Heart left ventricle (tissue), 16 donors: Measurements from ENCODE around the gene GPR39. TPM values are rescaled to one million over a fixed set of nuclear protein-coding genes. Genes with fewer than 3 reads are reported as not detected.

Experiments
- ATAC-seq, 4 donors: fragments of 200-7000 bp; cut with Tn5 transposase; one replicate each; pipeline ENCODE4 v1.9.1; 2020 to 2022; ENCODE audit warnings: moderate library complexity in 4 of 4, mild to moderate bottlenecking in 3 of 4, moderate number of reproducible peaks in 1 of 4
- DNase-seq, 5 donors: peaks; one replicate each; pipeline ENCODE4 v3.0.0-alpha.2; 2020
- H3K27ac ChIP-seq, 12 donors: fragments of 200-600 bp; sonication (generic) in 4 of 12; one replicate each; pipeline versions ENCODE4 v1.5.0 to v1.8.0; 2016 to 2022; ENCODE audit warnings: mild to moderate bottlenecking in 2 of 12
- H3K27me3 ChIP-seq, 9 donors: fragments of 200-600 bp; sonication (generic) in 2 of 9; one replicate each; pipeline versions ENCODE4 v1.5.1 to v1.8.0; 2016 to 2022; ENCODE audit warnings: mild to moderate bottlenecking in 3 of 9
- H3K36me3 ChIP-seq, 9 donors: fragments of 200-600 bp; sonication (generic) in 2 of 9; one replicate each; pipeline versions ENCODE4 v1.5.0 to v1.8.0; 2018 to 2022; ENCODE audit warnings: mild to moderate bottlenecking in 2 of 9
- H3K4me1 ChIP-seq, 12 donors: fragments of 200-600 bp; sonication (generic) in 4 of 12; one replicate each; pipeline versions ENCODE4 v1.5.0 to v1.8.0; 2016 to 2022; ENCODE audit warnings: mild to moderate bottlenecking in 3 of 12
- H3K4me3 ChIP-seq, 12 donors: fragments of 200-600 bp; sonication (generic) in 4 of 12; one replicate each; pipeline versions ENCODE4 v1.5.0 to v1.8.0; 2017 to 2022; ENCODE audit warnings: mild to moderate bottlenecking in 9 of 12, moderate library complexity in 4 of 12
- H3K9me3 ChIP-seq, 12 donors: fragments of 200-600 bp; sonication (generic) in 4 of 12; one replicate each; pipeline versions ENCODE4 v1.5.0 to v1.8.0; 2016 to 2022; ENCODE audit warnings: mild to moderate bottlenecking in 1 of 12
- POLR2A ChIP-seq, 2 donors: fragments of 450-650 bp; IDR thresholded peaks; one replicate each; pipeline ENCODE4 v1.6.1; 2017; ENCODE audit warnings: antibody characterized with exemption in 2 of 2, mild to moderate bottlenecking in 2 of 2, moderate library complexity in 2 of 2
- WGBS, 4 donors: extraction: QIAGEN DNeasy Blood & Tissue Kit in 2 of 4; methylation state at CpG; one replicate each; pipeline versions ENCODE4 v1.1.5 to v1.1.7; 2013 to 2018; 5-methylcytosine and 5-hydroxymethylcytosine counted together
- intact Hi-C, 10 donors: fragments of 100-400 bp; cut with DNase I; formaldehyde crosslinking; loops; one replicate each; pipeline versions ENCODE4 v1.11.1 to v1.14.2; 2022
- polyA plus RNA-seq, 2 donors: library from polyadenylated mRNA; stranded (reverse); fragments of 200-250 nt; gene quantifications; one replicate each; pipeline ENCODE4 v1.2.3, GENCODE V29; 2013
- total RNA-seq, 9 donors: library from RNA; depleted of rRNA in 2 of 9; stranded (reverse); fragments of >200 nt in 2 of 9; fragmentation: NEBNext Ultra II Directional in 3 of 9; extraction: Animal tissue kit (Norgen Biotek cat#: 25700) in 3 of 9; gene quantifications; one replicate each; pipeline versions ENCODE4 v1.1.0 to v1.2.4, GENCODE V29; 2016 to 2023
- TF ChIP-seq, protein P1 (sequence below), 12 donors: fragments of 200-600 bp; sonication (generic) in 4 of 12; IDR thresholded peaks; one replicate each; pipeline versions ENCODE4 v1.5.0 to v1.8.0; 2018 to 2022; ENCODE audit warnings: antibody characterized with exemption in 12 of 12, mild to moderate bottlenecking in 5 of 12
- donor health status: ischemic (EF 13 %, LVEDD 7.1; RV severe dilation, severe dysfunction).
- donor health status: healthy with polysubstance abuse.
- donor health status: DM: no; HTN: yes; CAD: no.
- donor health status: DM: no; HTN: no; CAD: no.
- donor health status: ischemic (EF 25% LVEDD 6.9; RV normal size, moderate dysfunction).
- donor health status: ischemic (EF 25% LVEDD 5.7; RV mildly dilated, moderate dysfunction).
- donor health status: healthy.
- donor health status: DM: yes; HTN: yes; CAD: no.
- donor health status: ischemic (EF 35%, LVEDD 5.7; RV mildly dilated, moderate dysfunction).
- donor health status: nonischemic (EF 11% LVEDD 7.7; RV severe dilation, severe dysfunction).
- donor health status: DM: yes; HTN: yes; CAD: no.
- donor health status: PGD.
- donor health status: ischemic (EF 29% LVEDD 5.4; RV normal size, mild dysfunction).
- donor health status: nonischemic (EF 23%, LVEDD 6.1; RV moderate dilation, normal function).

Gene GPR39
- total and polyA plus RNA-seq, 11 donors: 0.11 TPM; not detected in 10

DNA sequence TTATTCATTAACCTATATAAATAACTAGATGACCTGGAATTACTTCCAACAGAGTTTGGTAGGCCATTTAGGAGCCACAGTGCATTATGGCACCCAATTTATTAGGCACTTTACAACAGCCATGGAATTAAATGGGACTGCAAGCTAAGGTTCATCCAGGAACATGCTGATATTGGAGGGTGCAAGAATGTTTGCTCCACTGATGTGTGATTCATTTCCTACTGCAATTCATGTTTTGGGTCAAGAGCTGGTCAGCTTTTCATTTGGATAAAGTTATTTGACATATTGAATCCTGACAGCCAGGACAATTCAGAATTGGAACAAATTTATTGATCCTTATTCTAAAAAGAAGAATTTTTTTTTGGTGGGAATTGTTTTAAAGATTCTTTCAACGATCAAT is 265.2 kb downstream of the GPR39 start:
- H3K27me3 ChIP-seq: no peaks in the 10 kb centered on the region
- no peak for TF ChIP-seq POLR2A (IDR thresholded peaks at IDR 0.05)
- TF ChIP-seq, protein P1, sequence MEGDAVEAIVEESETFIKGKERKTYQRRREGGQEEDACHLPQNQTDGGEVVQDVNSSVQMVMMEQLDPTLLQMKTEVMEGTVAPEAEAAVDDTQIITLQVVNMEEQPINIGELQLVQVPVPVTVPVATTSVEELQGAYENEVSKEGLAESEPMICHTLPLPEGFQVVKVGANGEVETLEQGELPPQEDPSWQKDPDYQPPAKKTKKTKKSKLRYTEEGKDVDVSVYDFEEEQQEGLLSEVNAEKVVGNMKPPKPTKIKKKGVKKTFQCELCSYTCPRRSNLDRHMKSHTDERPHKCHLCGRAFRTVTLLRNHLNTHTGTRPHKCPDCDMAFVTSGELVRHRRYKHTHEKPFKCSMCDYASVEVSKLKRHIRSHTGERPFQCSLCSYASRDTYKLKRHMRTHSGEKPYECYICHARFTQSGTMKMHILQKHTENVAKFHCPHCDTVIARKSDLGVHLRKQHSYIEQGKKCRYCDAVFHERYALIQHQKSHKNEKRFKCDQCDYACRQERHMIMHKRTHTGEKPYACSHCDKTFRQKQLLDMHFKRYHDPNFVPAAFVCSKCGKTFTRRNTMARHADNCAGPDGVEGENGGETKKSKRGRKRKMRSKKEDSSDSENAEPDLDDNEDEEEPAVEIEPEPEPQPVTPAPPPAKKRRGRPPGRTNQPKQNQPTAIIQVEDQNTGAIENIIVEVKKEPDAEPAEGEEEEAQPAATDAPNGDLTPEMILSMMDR (IDR thresholded peaks at IDR 0.05): no peak
- intact Hi-C loops: no loop called here
- no peaks in the 10 kb centered on the region for H3K36me3 ChIP-seq
- 96 to 100% (median 97%) methylated on average over 1 of the region's 1 CpG for WGBS, 4 donors
- H3K27ac ChIP-seq: no peak overlapping the region
- DNase-seq (no peak), ATAC-seq (no peak)
- no peak overlapping the region for H3K4me3 ChIP-seq
- no peaks in the 10 kb centered on the region for H3K4me1 ChIP-seq
- H3K9me3 ChIP-seq: no peaks in the 10 kb centered on the region

DNA sequence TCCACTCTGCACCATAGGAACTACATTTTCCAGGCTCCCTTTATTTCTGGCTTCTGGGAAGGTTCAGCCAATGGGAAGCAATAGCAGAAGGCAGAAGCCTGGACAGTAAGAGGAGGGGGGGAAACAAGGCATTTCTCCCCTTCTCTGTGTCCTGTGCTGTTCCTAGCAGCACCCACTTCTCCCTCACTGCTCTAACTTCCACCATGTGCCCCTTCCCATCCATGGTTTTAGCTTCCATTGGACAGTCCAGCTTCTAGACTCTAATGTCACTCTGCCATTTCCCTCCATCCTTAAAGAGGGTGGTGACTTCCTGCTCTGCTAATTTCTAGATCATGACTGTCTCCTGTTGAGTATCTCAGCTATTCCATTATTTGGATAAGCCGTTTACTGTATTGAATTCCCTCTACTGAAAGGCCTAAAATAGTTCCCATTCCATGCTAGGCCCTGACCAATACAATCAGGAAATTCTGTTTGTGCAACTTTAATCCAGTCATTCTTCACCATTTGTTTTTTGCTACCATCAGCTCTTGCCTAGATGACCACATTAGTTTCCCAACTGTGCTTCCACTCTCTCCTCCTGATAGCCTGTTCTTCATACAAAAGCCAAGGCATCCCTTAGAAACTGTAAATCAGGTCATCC is 274.2 kb downstream of the GPR39 start:
- Histone ChIP-seq H3K27me3 (no peaks in the 10 kb centered on the region), H3K9me3 (no peaks in the 10 kb centered on the region), H3K27ac (no peak overlapping the region), H3K4me3 (no peak overlapping the region), H3K4me1 (no peaks in the 10 kb centered on the region), H3K36me3 (no peaks in the 10 kb centered on the region)
- DNase-seq: no peak
- TF ChIP-seq POLR2A (IDR thresholded peaks at IDR 0.05): no peak
- TF ChIP-seq, protein P1 (IDR thresholded peaks at IDR 0.05): no peak
- intact Hi-C loops: no loop called here
- no peak for ATAC-seq
- 51 to 73% (median 61%) methylated on average over 1 of the region's 1 CpG for WGBS, 4 donors

DNA sequence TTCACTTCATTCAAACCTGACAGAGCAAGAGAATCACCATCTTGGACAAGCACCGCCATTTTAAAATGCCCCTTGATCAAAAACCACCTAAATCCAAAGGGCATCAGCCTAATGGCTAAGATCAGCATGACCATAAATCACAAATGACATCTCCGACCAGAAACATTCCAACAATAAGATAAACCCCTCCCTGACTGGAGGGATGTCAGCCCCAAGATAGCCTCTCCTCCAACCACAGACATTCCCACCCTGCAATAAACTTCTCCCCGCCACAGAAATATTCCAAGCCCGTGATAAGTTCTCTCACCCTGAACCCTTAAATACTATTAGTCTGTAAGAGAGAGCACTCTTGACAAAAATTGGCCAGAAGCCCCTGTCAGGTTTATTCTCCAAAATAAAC is 275.0 kb downstream of the GPR39 start:
- ATAC-seq: no peak
- WGBS, 4 donors: 90 to 97% (median 94%) methylated on average over 4 of the region's 4 CpGs
- no peak for TF ChIP-seq POLR2A (IDR thresholded peaks at IDR 0.05)
- TF ChIP-seq, protein P1 (IDR thresholded peaks at IDR 0.05): no peak
- Histone ChIP-seq H3K9me3 (no peaks in the 10 kb centered on the region), H3K4me1 (no peaks in the 10 kb centered on the region), H3K36me3 (no peaks in the 10 kb centered on the region), H3K4me3 (no peak overlapping the region), H3K27ac (no peak overlapping the region), H3K27me3 (no peaks in the 10 kb centered on the region)
- DNase-seq: no peak
- intact Hi-C loops: no loop called here

DNA sequence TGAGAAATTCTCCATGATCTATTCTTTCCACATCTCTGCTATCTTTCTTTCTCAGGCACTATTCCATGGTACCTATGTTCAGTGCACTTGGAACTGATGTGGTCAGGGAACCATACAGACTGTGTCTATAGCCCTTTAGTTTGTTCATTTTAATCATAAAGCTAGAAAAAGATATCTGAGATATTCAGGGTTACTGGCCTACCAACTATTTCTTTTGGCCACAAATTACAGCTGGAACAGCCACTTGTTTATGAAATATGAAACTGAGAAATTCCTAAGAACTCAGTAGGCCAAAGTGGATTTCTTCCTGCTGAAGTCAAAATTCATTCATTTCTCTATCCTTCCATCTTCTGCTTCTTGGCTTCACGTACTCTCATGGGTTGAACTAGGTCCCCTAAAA is 276.2 kb downstream of the GPR39 start:
- no peak for DNase-seq
- intact Hi-C loops: no loop called here
- Histone ChIP-seq H3K4me3 (no peak overlapping the region), H3K27ac (no peak overlapping the region), H3K27me3 (no peaks in the 10 kb centered on the region), H3K4me1 (no peaks in the 10 kb centered on the region), H3K9me3 (no peaks in the 10 kb centered on the region), H3K36me3 (no peaks in the 10 kb centered on the region)
- no peak for TF ChIP-seq POLR2A (IDR thresholded peaks at IDR 0.05)
- TF ChIP-seq, protein P1 (IDR thresholded peaks at IDR 0.05): no peak
- 88 to 91% (median 90%) methylated on average over 1 of the region's 1 CpG for WGBS, 4 donors
- no peak for ATAC-seq
